Measurements from ENCODE around the gene PIK3C3. TPM values are rescaled to one million over a fixed set of nuclear protein-coding genes. Genes with fewer than 3 reads are reported as not detected.

Gene PIK3C3
- total RNA-seq, 3 donors from 2014 or later, result 46.2 to 57.1 (median 53.4) TPM

- Histone ChIP-seq H3K4me3 (no peak overlapping the region), H3K4me1 (ENCODE audit: low read depth) (no peaks in the 10 kb centered on the region), H3K36me3 (ENCODE audit: low read depth) (no peaks in the 10 kb centered on the region), H3K9me3 (no peaks in the 10 kb centered on the region)
- intact Hi-C loops (cut with DNase I, micrococcal nuclease), result no loop called here
- ATAC-seq, result no peak
- DNase-seq, result no peak
- no peak for TF ChIP-seq CTCF (IDR thresholded peaks at IDR 0.05)
Measured at GRCh38 chr18:42024131-42024530, 69.1 kb downstream of the PIK3C3 start.

DNA sequence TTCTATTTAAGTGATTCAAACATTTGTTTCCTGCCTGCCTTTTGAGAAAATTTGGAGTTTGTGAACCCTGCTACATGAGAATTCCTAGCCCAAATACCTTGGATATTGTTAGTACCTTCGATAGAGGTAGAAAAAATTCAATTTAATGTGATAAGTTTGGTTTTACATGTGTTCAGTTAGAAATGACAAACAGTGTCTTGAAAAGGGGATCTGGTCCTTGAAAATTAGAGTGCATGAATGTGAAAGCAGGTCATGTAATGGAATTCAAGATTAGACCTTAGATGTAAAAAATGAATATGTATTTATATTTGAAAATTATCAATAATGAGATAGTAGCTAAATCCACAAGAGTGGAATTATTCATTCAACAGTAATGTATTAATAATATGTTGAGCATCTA, 70.5 kb downstream of the PIK3C3 start:
- H3K36me3 ChIP-seq (ENCODE audit: low read depth), result no peaks in the 10 kb centered on the region
- no peaks in the 10 kb centered on the region for H3K4me1 ChIP-seq (ENCODE audit: low read depth)
- DNase-seq (no peak), ATAC-seq (no peak)
- H3K9me3 ChIP-seq, result no peaks in the 10 kb centered on the region
- intact Hi-C loops (cut with DNase I, micrococcal nuclease), result no loop called here
- no peak for TF ChIP-seq CTCF (IDR thresholded peaks at IDR 0.05)
- no peak overlapping the region for H3K4me3 ChIP-seq

DNA sequence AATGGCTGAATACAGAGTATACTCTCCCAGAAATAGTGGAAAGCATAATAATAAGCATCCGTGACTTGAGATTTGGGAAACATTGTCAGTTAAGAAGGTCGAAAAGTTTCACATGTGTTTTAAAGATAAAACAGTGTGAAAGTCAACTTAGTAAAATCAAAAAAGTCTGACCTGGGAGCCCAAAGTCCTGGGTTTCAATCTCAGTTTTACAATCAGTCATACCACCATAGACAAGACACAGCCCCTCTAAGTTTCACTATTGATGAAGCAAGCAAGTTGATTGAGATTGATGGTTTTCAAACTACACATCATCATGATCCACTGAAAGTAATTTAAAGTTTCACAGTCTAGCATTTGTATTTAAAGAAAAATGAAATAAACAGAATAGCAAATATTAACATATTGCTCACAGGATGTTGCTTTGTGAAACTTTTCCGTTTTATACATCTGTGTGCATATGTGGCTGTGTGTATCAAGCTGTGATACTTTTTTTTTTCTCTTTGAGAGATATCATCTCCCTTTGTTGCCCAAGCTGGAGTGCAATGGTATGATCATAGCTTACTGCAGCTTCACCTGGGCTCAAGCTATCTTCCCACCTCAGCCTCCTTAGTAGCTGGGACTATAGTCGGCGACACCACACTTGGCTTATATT, 71.1 kb downstream of the PIK3C3 start:
- no peaks in the 10 kb centered on the region for H3K36me3 ChIP-seq (ENCODE audit: low read depth)
- no peaks in the 10 kb centered on the region for H3K4me1 ChIP-seq (ENCODE audit: low read depth)
- ATAC-seq, result no peak
- no peaks in the 10 kb centered on the region for H3K9me3 ChIP-seq
- no peak overlapping the region for H3K4me3 ChIP-seq
- no peak for TF ChIP-seq CTCF (IDR thresholded peaks at IDR 0.05)
- intact Hi-C loops (cut with DNase I, micrococcal nuclease), result no loop called here
- DNase-seq, result no peak

GRCh38 chr18:42028247-42028832, 73.3 kb downstream of the PIK3C3 start:
- intact Hi-C loops (cut with DNase I, micrococcal nuclease), result no loop called here
- peak; percentile 58 for ATAC-seq

GRCh38 chr18:42029092-42029491, 74.1 kb downstream of the PIK3C3 start:
- TF ChIP-seq CTCF (IDR thresholded peaks at IDR 0.05), result no peak
- Histone ChIP-seq H3K4me1 (ENCODE audit: low read depth) (no peaks in the 10 kb centered on the region), H3K9me3 (no peaks in the 10 kb centered on the region), H3K4me3 (no peak overlapping the region), H3K36me3 (ENCODE audit: low read depth) (no peaks in the 10 kb centered on the region)
- DNase-seq, result no peak
- intact Hi-C loops (cut with DNase I, micrococcal nuclease), result no loop called here
- ATAC-seq, result no peak

More at GRCh38 chr18:42028247-42028832, 73.3 kb downstream of the PIK3C3 start:
- peak; percentile 63 for TF ChIP-seq CTCF (IDR thresholded peaks at IDR 0.05)
- H3K4me1 ChIP-seq (ENCODE audit: low read depth), result no peaks in the 10 kb centered on the region
- no peaks in the 10 kb centered on the region for H3K36me3 ChIP-seq (ENCODE audit: low read depth)
- peak in 1 of 3 donors; percentile 33 for DNase-seq
- H3K4me3 ChIP-seq, result no peak overlapping the region
- no peaks in the 10 kb centered on the region for H3K9me3 ChIP-seq

Data from mucosa of descending colon (tissue), 3 donors.